Activated gamma-delta T cell (primary cell): ENCODE results near the gene TSR1.

Source experiments
- DNase-seq: peaks from one replicate; lab custom pipeline; 2025; lab: John Stamatoyannopoulos, UW

Gene TSR1

GRCh38 chr17:2369039-2369438 lies 32.8 kb upstream of the TSR1 start:
- DNase-seq = no peak

- DNase-seq = no peak
Observed at GRCh38 chr17:2368359-2368758, 32.1 kb upstream of the TSR1 start.

GRCh38 chr17:2366747-2367494 lies 30.7 kb upstream of the TSR1 start:
- no peak for DNase-seq

GRCh38 chr17:2365132-2365531 lies 28.9 kb upstream of the TSR1 start:
- DNase-seq = no peak

GRCh38 chr17:2364763-2365116 lies 28.5 kb upstream of the TSR1 start:
- DNase-seq = no peak

GRCh38 chr17:2363851-2364762 lies 27.9 kb upstream of the TSR1 start:
- no peak for DNase-seq

- no peak for DNase-seq
Observed at GRCh38 chr17:2363318-2363717, 27.1 kb upstream of the TSR1 start.

- DNase-seq = no peak
Observed at GRCh38 chr17:2362881-2363280, 26.6 kb upstream of the TSR1 start.

GRCh38 chr17:2362416-2362815 lies 26.2 kb upstream of the TSR1 start:
- no peak for DNase-seq

GRCh38 chr17:2362016-2362415 lies 25.8 kb upstream of the TSR1 start:
- no peak for DNase-seq

GRCh38 chr17:2361010-2361760 lies 24.9 kb upstream of the TSR1 start:
- DNase-seq = no peak

GRCh38 chr17:2357931-2358434 lies 21.7 kb upstream of the TSR1 start:
- no peak for DNase-seq

- no peak for DNase-seq
Observed at GRCh38 chr17:2357237-2357636, 21.0 kb upstream of the TSR1 start.

GRCh38 chr17:2354311-2354710 lies 18.1 kb upstream of the TSR1 start:
- DNase-seq = no peak

GRCh38 chr17:2351269-2351668 lies 15.0 kb upstream of the TSR1 start:
- no peak for DNase-seq

GRCh38 chr17:2347805-2348685 lies 11.8 kb upstream of the TSR1 start:
- DNase-seq = no peak

- no peak for DNase-seq
Observed at GRCh38 chr17:2346475-2346874, 10.2 kb upstream of the TSR1 start.

GRCh38 chr17:2344528-2344927 lies 8.3 kb upstream of the TSR1 start:
- DNase-seq = no peak

- DNase-seq = no peak
Observed at GRCh38 chr17:2343421-2343820, 7.2 kb upstream of the TSR1 start.

GRCh38 chr17:2338315-2338657 lies 2.0 kb upstream of the TSR1 start:
- no peak for DNase-seq

GRCh38 chr17:2337544-2338314 lies 1.5 kb upstream of the TSR1 start:
- peak; percentile 46 for DNase-seq
